K562 (cell line): ENCODE data around the gene MAP1LC3B2. TPM values are rescaled to one million over a fixed set of nuclear protein-coding genes. Genes with fewer than 3 reads are reported as not detected.

Experiments
- CBX3 ChIP-seq, 2 experiments: IDR thresholded peaks; 1 replicate in 1 of 2; 2 replicates in 1 of 2; pipeline ENCODE4 v1.6.1; 2012; ENCODE audit warnings: inconsistent platforms in 2 of 2, low read length in 2 of 2, borderline replicate concordance in 1 of 2, control low read depth in 1 of 2
- CCAR2 ChIP-seq: fragments of 200-400 bp; formaldehyde crosslinking; IDR thresholded peaks from 2 replicates; pipeline ENCODE4 v1.6.1; 2017; ENCODE audit warnings: mild to moderate bottlenecking, low read depth, low read length
- CHD4 ChIP-seq: fragments of 200-600 bp; sonication (generic); IDR thresholded peaks from 3 replicates; pipeline ENCODE4 v1.6.1; 2012; ENCODE audit warnings: low read depth, mild to moderate bottlenecking, mixed read lengths, low read length, inconsistent platforms; ENCODE audit not compliant: insufficient read depth, insufficient replicate concordance, poor library complexity, severe bottlenecking
- CTCF ChIP-seq, 3 experiments: IDR thresholded peaks in 2 of 3; conservative IDR thresholded peaks in 1 of 3; 2 replicates each; pipeline ENCODE4 v1.5.1; 2011 to 2012; ENCODE audit warnings: low read length in 3 of 3, mild to moderate bottlenecking in 3 of 3, control low read depth in 2 of 3, improper control_type of control experiment in 1 of 3, inconsistent platforms in 1 of 3, low read depth in 1 of 3, mixed read lengths in 1 of 3, moderate library complexity in 1 of 3; ENCODE audit not compliant: insufficient read depth in 2 of 3
- DLX4 ChIP-seq: fragments of 250-450 bp; sonication (Bioruptor Pico); IDR thresholded peaks from 2 replicates; pipeline ENCODE4 v1.6.1; 2021; ENCODE audit warnings: mild to moderate bottlenecking
- GTF2B ChIP-seq: IDR thresholded peaks from 2 replicates; pipeline ENCODE4 v1.6.1; 2011; ENCODE audit not compliant: insufficient read length; ENCODE audit errors: extremely low read depth
- NFE2 ChIP-seq: IDR thresholded peaks from 2 replicates; pipeline ENCODE4 v1.6.1; 2014; ENCODE audit warnings: antibody characterized with exemption, low read depth
- NFRKB ChIP-seq: fragments of 450-650 bp; IDR thresholded peaks from 2 replicates; pipeline ENCODE4 v1.6.1; 2016; ENCODE audit warnings: low read depth
- NRF1 ChIP-seq, 2 experiments: fragments of 450-650 bp; IDR thresholded peaks in 1 of 2; conservative IDR thresholded peaks in 1 of 2; 2 replicates each; pipeline ENCODE4 v1.6.1; 2014; ENCODE audit warnings: mild to moderate bottlenecking in 2 of 2
- POLR2AphosphoS2 ChIP-seq: IDR thresholded peaks from 2 replicates; pipeline ENCODE4 v1.6.1; 2012; ENCODE audit warnings: low read length, improper control_type of control experiment
- TCF7 ChIP-seq: sonication (generic); IDR thresholded peaks from 2 replicates; pipeline ENCODE4 v1.6.1; 2016; ENCODE audit warnings: antibody characterized with exemption, borderline replicate concordance
- TEAD2 ChIP-seq: fragments of 450-650 bp; IDR thresholded peaks from 2 replicates; pipeline ENCODE4 v1.6.1; 2016; ENCODE audit warnings: missing genetic modification characterization, control low read depth, missing compliant biosample characterization
- TSHZ1 ChIP-seq: fragments of 250-450 bp; sonication (Bioruptor Pico); IDR thresholded peaks from 2 replicates; pipeline ENCODE4 v1.4.0; 2020; ENCODE audit warnings: mild to moderate bottlenecking, moderate library complexity
- ZNF134 ChIP-seq: fragments of 250-450 bp; sonication (Bioruptor Pico); conservative IDR thresholded peaks from 2 replicates; pipeline ENCODE4 v1.4.0; 2020
- ZNF175 ChIP-seq: fragments of 200-800 bp; sonication (Bioruptor generic); IDR thresholded peaks from 2 replicates; pipeline ENCODE4 v1.6.1; 2016; ENCODE audit warnings: low read depth, mild to moderate bottlenecking, missing genetic modification characterization, missing compliant biosample characterization
- ZNF184 ChIP-seq: sonication (generic); formaldehyde crosslinking; IDR thresholded peaks from 2 replicates; pipeline ENCODE4 v1.5.0; 2020; ENCODE audit warnings: missing genetic modification reagents
- ZNF589 ChIP-seq: fragments of 200-800 bp; sonication (Bioruptor generic); IDR thresholded peaks from 2 replicates; pipeline ENCODE4 v1.6.1; 2016; ENCODE audit warnings: low read depth, missing genetic modification characterization, missing compliant biosample characterization
- polyA plus RNA-seq, 8 experiments: library from polyadenylated mRNA; depleted of rRNA in 4 of 8; stranded (reverse) in 5 of 8; unstranded in 3 of 8; fragments of >200 nt; fragmentation: Nextera tagmentation in 2 of 8; fragmentation: Illumina TruSeq in 1 of 8; extraction: Ambion mirVana in 2 of 8; extraction: Trizol in 1 of 8; gene quantifications; 2 replicates each; pipeline versions ENCODE4 v1.2.1 to v1.2.3, GENCODE V29; 2011 to 2014; ENCODE audit warnings: inconsistent platforms in 1 of 8, missing spikeins in 1 of 8
- total RNA-seq, 7 experiments: library from RNA; depleted of rRNA in 6 of 7; stranded (reverse); fragments of >200 nt in 6 of 7; fragmentation: Illumina TruSeq in 2 of 7; extraction: Trizol in 2 of 7; gene quantifications; 2 replicates each; pipeline versions ENCODE4 v1.2.1 to v1.2.3, GENCODE V29; 2011 to 2021; ENCODE audit warnings: low replicate concordance in 1 of 7

Gene MAP1LC3B2
- total and polyA plus RNA-seq, 9 of the 15 experiments (the other 6 are each of a cell fraction or from before 2014, with no cell fraction given): 0.53 to 2.8 (median 0.76) TPM; not detected in 2

GRCh38 chr12:116598311-116599284, 39.4 kb downstream of the MAP1LC3B2 start (continued):
- TF ChIP-seq CHD4 (no peak), TSHZ1 (CRISPR knock-in tag) (no peak), DLX4 (CRISPR knock-in tag) (no peak), POLR2AphosphoS2 (no peak), ZNF134 (CRISPR knock-in tag) (no peak), TCF7 (no peak), CTCF (IDR thresholded peaks at IDR 0.05 in 2 of 3, conservative IDR thresholded peaks at IDR 0.05 in 1 of 3; ENCODE audit: insufficient read depth in 2 of 3, low read depth in 1 of 3, low read length in 3 of 3) (peak in 2 of 3 experiments; percentile 16 to 31; a peak in 1 of 6 replicates), GTF2B (no peak), ZNF175 (CRISPR knock-in tag) (no peak; the same call in 1 of the 2 replicates), CBX3 (IDR thresholded peaks at IDR 0.05; ENCODE audit: borderline replicate concordance in 1 of 2, low read length in 2 of 2) (peak in 1 of 2 experiments; percentile 13; a peak in 1 of 3 replicates), TEAD2 (tag) (no peak), ZNF184 (no peak), ZNF589 (CRISPR knock-in tag) (peak; percentile 74; the same call in 1 of the 2 replicates), CCAR2 (no peak), NFE2 (no peak), NFRKB (no peak; the same call in 1 of the 2 replicates), NRF1 (conservative IDR thresholded peaks at IDR 0.05 in 1 of 2, IDR thresholded peaks at IDR 0.05 in 1 of 2) (peak in 1 of 2 experiments; percentile 30; a peak in 1 of 4 replicates)
